ENCODE results near the gene GOLGA5. TPM values are rescaled to one million over a fixed set of nuclear protein-coding genes. Genes with fewer than 3 reads are reported as not detected.
"Not testable (repeated sequence)": the region's sequence is repeated elsewhere in the genome, so short reads cannot be mapped to it uniquely, and the experiment has no call there.

The GOLGA5 gene, protein sequence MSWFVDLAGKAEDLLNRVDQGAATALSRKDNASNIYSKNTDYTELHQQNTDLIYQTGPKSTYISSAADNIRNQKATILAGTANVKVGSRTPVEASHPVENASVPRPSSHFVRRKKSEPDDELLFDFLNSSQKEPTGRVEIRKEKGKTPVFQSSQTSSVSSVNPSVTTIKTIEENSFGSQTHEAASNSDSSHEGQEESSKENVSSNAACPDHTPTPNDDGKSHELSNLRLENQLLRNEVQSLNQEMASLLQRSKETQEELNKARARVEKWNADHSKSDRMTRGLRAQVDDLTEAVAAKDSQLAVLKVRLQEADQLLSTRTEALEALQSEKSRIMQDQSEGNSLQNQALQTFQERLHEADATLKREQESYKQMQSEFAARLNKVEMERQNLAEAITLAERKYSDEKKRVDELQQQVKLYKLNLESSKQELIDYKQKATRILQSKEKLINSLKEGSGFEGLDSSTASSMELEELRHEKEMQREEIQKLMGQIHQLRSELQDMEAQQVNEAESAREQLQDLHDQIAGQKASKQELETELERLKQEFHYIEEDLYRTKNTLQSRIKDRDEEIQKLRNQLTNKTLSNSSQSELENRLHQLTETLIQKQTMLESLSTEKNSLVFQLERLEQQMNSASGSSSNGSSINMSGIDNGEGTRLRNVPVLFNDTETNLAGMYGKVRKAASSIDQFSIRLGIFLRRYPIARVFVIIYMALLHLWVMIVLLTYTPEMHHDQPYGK
- total RNA-seq (10 to 100 TPM; 32.4 to 38.6 TPM), polyA plus RNA-seq (ENCODE audit: insufficient read length in 2 of 2) (10 to 100 TPM; 28.1 to 30.8 TPM)
- long read RNA-seq, donor 1, partial matches to known transcripts, result 0 of 3 reads
- long read RNA-seq, donor 1, other reads (novel, unspliced or antisense), result 0 of 3 reads
- long read RNA-seq, donor 2, partial matches to known transcripts, result 0 of 1 reads
- long read RNA-seq, donor 2, other reads (novel, unspliced or antisense), result 0 of 1 reads
- long read RNA-seq, donor 3, partial matches to known transcripts, result 0 of 1 reads
- long read RNA-seq, donor 3, other reads (novel, unspliced or antisense), result 0 of 1 reads
- long read RNA-seq, donor 4, partial matches to known transcripts, result 9 of 13 reads
- long read RNA-seq, donor 4, other reads (novel, unspliced or antisense), result 0 of 13 reads

DNA sequence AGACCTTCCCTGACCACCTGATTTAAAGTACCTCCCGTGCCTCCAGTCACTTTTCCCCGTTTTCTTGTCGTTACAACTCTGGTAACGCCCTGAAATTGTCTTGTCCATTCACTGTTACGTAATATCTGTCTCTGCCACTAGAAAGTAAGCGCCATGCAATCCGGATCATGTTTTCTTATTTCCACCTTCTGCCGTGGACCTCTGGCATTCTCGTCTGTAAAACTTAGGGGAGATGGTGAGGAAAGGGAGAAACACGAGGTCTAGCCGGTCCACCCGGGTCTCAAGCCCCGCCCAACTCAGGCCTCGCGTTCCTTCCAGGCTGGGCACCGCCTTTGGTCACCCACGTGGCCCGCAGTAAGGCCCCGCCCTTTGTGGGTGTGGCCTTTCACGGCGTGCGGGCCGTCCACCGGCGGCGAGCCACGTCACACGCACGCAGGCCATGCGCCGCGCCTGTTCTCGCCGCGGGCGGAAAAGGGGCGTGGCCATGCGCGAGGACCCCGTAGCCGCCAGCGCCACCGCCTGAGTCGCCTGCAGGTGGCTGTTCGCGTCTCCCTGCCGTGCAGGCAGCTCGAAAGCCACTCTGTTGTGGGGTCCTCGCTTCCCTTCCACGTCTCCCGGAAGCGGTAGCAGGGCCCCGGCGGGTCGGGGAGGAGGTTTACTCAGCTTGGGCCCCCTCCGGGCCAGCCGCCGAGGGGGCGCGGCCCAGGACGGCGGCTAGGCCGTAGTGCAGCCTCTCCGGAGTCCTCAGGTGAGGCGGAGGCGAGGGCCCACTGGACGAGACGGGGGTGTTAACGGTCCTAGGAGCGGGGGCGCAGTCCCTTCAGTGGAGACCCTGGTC is at the start of gene GOLGA5:
Gene GOLGA5 (plus strand): TSS at position 597 of the 838 bp plus-strand sequence. CDS start 3,133 bp downstream, outside the sequence.
- Histone ChIP-seq H3K4me1 (ENCODE audit: control insufficient read depth, insufficient read depth, low read length) (peaks cover 8% of the 10 kb centered on the region), H3K27ac (ENCODE audit: low read depth, low read length) (peak within 1 kb of the TSS; percentile 89), H3K27me3 (ENCODE audit: control insufficient read depth, insufficient read depth, low read length) (no peaks in the 10 kb centered on the region), H3K4me3 (ENCODE audit: low read depth, low read length) (peak within 1 kb of the TSS; percentile 99), H3K9me3 (ENCODE audit: control insufficient read depth, insufficient read depth, low read length) (peaks cover 5% of the 10 kb centered on the region), H3K36me3 (ENCODE audit: control insufficient read depth, insufficient read depth, low read length) (peaks cover 9% of the 10 kb centered on the region)
- peak; percentile 90 to 99 (median 96) for DNase-seq (ENCODE audit: low read depth in 4 of 6, low spot score in 6 of 6)
- under 1% methylated on average over 68 of the region's 71 CpGs for WGBS (ENCODE audit: insufficient coverage)

DNA sequence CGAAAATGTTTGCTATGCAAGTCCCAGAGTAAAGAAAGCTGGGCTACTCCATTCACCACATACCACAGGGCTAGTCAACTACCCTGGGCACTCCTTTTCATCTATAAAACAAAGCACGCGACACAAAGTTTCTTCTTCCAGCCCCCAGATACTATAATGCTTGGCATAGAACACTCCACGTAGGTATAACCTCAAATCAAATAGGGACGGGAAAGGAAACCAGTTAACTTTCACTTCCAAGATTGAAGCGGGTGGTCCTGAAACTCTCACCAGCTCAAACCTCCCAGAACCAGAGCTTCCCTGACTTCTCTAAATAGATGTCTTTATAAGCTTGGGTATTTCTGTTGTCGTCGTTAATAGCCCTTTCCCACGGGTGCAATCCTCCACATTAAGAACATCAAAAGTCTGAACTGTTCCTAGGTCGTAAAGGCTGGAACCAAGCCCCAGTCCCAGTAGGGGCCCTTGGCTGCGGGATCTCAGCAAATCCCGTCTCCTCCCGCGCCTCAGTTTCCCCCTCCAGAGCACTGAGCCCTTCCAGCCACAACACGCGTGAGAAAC is 46.3 kb upstream of the GOLGA5 start:
- H3K27me3 ChIP-seq (ENCODE audit: control insufficient read depth, insufficient read depth, low read length), result no peaks in the 10 kb centered on the region
- H3K4me1 ChIP-seq (ENCODE audit: control insufficient read depth, insufficient read depth, low read length), result peaks cover 8% of the 10 kb centered on the region
- H3K9me3 ChIP-seq (ENCODE audit: control insufficient read depth, insufficient read depth, low read length), result no peaks in the 10 kb centered on the region
- peak overlapping the region; percentile 74 for H3K4me3 ChIP-seq (ENCODE audit: low read depth, low read length)
- WGBS (ENCODE audit: insufficient coverage), result 4% methylated on average over 11 of the region's 16 CpGs
- H3K36me3 ChIP-seq (ENCODE audit: control insufficient read depth, insufficient read depth, low read length), result peaks cover 4% of the 10 kb centered on the region
- peak in 5 of 6 donors; percentile 12 to 39 (median 22) for DNase-seq (ENCODE audit: low read depth in 4 of 6, low spot score in 6 of 6)
- peak overlapping the region; percentile 68 for H3K27ac ChIP-seq (ENCODE audit: low read depth, low read length)

DNA sequence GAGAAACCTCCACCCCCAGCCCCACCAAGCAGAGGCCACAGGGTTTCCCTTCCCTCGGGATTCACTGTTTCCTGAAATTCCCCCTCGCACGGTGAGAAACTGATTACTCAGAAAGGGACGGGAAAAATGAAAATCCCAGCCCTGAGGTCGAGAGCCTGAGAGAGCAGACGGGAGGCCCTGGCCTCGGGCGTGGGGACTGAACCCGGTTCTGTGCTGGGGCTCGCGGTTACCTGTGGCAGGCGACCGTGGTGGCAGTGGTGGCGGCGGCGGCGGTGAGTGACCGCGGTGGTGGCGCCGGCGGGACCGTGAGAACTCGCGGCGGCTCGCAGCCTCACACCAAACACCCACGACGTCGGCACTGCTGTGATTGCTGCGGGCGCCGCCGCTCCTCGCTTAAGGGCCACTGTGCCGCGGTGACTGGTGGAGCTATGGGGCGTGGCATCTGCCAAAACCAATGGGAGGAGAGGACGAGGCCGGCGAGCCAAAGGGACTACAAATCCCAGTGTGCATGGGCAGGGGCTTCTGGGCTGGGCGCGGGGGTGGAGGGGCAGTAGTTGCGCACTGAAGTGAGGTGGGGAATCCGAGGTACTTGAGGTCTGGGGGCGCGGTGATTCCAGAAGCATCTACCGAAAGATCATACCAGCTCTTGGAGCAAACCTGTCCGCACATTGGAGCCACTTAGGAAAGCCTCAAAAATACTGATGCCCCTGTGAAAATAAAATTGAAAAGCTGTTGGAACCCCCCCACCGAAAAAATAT is 45.7 kb upstream of the GOLGA5 start, which contains the start of gene LGMN:
Gene LGMN (minus strand): TSS at position 369 of the 758 bp plus-strand sequence. CDS start 15,841 bp downstream, outside the sequence.
- no peaks in the 10 kb centered on the region for H3K36me3 ChIP-seq (ENCODE audit: control insufficient read depth, insufficient read depth, low read length)
- peak; percentile 77 to 99 (median 88) for DNase-seq (ENCODE audit: low read depth in 4 of 6, low spot score in 6 of 6)
- H3K27ac ChIP-seq (ENCODE audit: low read depth, low read length), result peak within 1 kb of the TSS; percentile 68
- under 1% methylated on average over 45 of the region's 50 CpGs for WGBS (ENCODE audit: insufficient coverage)
- peaks cover 8% of the 10 kb centered on the region for H3K4me1 ChIP-seq (ENCODE audit: control insufficient read depth, insufficient read depth, low read length)
- H3K4me3 ChIP-seq (ENCODE audit: low read depth, low read length), result peak within 1 kb of the TSS; percentile 74
- H3K9me3 ChIP-seq (ENCODE audit: control insufficient read depth, insufficient read depth, low read length), result no peaks in the 10 kb centered on the region
- no peaks in the 10 kb centered on the region for H3K27me3 ChIP-seq (ENCODE audit: control insufficient read depth, insufficient read depth, low read length)

DNA sequence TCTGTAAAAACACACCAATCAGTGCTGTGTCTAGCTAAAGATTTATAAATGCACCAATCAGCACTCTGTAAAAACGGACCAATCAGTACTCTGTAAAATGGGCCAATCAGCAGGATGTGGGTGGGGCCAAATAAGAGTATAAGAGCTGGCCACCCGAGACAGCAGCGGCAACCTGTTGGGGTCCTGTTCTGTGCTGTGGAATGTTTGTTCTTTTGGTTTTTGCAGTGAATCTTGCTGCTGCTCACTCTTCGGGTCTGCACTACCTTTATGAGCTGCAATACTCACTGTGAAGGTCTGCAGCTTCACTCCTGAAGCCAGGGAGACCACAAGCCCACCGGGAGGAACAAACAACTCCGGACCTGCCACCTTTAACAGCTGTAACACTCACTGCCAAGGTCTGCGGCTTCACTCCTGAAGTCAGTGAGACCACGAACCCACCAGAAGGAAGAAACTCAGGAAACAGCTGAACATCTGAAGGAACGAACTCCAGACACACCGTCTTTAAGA is 43.8 kb upstream of the GOLGA5 start:
- not testable (repeated sequence) for H3K27ac ChIP-seq (ENCODE audit: low read depth, low read length); DNase-seq (ENCODE audit: low read depth in 4 of 6, low spot score in 6 of 6); H3K4me1 ChIP-seq (ENCODE audit: control insufficient read depth, insufficient read depth, low read length); H3K9me3 ChIP-seq (ENCODE audit: control insufficient read depth, insufficient read depth, low read length); H3K27me3 ChIP-seq (ENCODE audit: control insufficient read depth, insufficient read depth, low read length); H3K36me3 ChIP-seq (ENCODE audit: control insufficient read depth, insufficient read depth, low read length); H3K4me3 ChIP-seq (ENCODE audit: low read depth, low read length)
- 87% methylated on average over 9 of the region's 10 CpGs for WGBS (ENCODE audit: insufficient coverage)

DNA sequence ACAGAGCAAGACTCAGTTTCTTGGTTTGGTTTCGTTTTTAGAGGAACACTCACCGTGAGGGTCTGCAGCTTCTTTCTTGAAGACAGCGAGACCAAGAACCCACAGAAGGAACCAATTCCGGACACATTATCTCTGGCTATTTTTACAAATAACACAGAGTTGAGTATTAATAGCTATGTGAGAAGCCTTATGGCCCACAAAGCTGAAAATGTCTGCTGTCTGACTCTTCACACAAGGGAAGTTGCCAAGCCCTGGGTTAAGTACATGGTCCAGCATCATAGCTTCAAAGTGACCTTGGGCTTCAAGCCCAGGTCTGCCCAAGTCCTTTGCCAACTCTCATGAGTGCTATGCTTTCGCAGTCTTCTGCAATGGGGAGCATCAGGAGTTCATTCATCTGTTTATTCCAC is 43.1 kb upstream of the GOLGA5 start:
- no peak overlapping the region for H3K4me3 ChIP-seq (ENCODE audit: low read depth, low read length)
- WGBS (ENCODE audit: insufficient coverage), result 88% methylated on average over 1 of the region's 5 CpGs

DNA sequence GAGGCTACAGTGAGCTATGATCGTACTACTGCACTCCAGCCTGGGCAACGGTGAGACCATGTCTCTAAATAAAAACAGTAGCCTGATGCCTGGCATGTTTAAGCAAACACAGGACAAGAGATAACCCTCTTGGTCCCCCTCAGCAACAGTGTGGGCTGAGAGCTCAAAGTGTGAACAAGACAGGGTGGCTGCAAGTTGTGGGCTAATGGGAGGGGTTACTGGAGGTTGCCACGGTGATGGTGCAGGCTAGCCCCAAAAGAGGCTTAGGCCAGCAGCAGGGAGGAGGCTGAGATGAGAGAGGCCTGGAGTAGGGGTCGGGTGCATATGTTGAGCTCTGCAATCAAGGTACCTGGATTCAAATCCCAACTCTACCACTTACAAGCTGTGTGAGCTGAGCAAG is 42.3 kb upstream of the GOLGA5 start:
- no peak for DNase-seq (ENCODE audit: low read depth in 4 of 6, low spot score in 6 of 6)
- peaks cover 8% of the 10 kb centered on the region for H3K4me1 ChIP-seq (ENCODE audit: control insufficient read depth, insufficient read depth, low read length)
- no peak overlapping the region for H3K27ac ChIP-seq (ENCODE audit: low read depth, low read length)
- H3K9me3 ChIP-seq (ENCODE audit: control insufficient read depth, insufficient read depth, low read length), result no peaks in the 10 kb centered on the region
- WGBS (ENCODE audit: insufficient coverage), result 100% methylated on average over 1 of the region's 4 CpGs
- no peaks in the 10 kb centered on the region for H3K27me3 ChIP-seq (ENCODE audit: control insufficient read depth, insufficient read depth, low read length)
- no peak overlapping the region for H3K4me3 ChIP-seq (ENCODE audit: low read depth, low read length)
- no peaks in the 10 kb centered on the region for H3K36me3 ChIP-seq (ENCODE audit: control insufficient read depth, insufficient read depth, low read length)

More for the DNA sequence above, 43.1 kb upstream of the GOLGA5 start:
- no peaks in the 10 kb centered on the region for H3K36me3 ChIP-seq (ENCODE audit: control insufficient read depth, insufficient read depth, low read length)
- no peaks in the 10 kb centered on the region for H3K9me3 ChIP-seq (ENCODE audit: control insufficient read depth, insufficient read depth, low read length)
- no peaks in the 10 kb centered on the region for H3K27me3 ChIP-seq (ENCODE audit: control insufficient read depth, insufficient read depth, low read length)
- H3K4me1 ChIP-seq (ENCODE audit: control insufficient read depth, insufficient read depth, low read length), result peaks cover 8% of the 10 kb centered on the region
- H3K27ac ChIP-seq (ENCODE audit: low read depth, low read length), result no peak overlapping the region
- DNase-seq (ENCODE audit: low read depth in 4 of 6, low spot score in 6 of 6), result peak in 1 of 6 donors; percentile 13

DNA sequence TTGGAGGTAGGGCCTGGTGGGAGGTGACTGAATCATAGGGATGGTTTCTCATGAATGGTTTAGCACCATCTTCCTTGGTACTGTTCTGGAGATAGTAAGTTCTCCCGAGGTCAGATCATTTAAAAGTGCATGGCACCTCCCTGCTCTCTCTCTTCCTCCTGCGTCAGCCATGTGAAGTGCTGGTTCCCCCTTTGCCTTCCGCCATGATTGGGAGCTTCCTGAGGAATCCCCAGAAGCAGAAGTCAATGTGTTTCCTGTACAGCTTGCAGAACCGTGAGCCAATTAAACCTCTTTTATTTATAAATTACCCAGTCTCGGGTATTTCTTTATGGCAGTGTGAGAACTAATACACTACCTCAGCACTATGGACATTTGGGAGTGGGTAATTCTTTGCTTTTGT is 40.9 kb upstream of the GOLGA5 start:
- Histone ChIP-seq H3K4me3 (ENCODE audit: low read depth, low read length) (no peak overlapping the region), H3K27ac (ENCODE audit: low read depth, low read length) (no peak overlapping the region), H3K9me3 (ENCODE audit: control insufficient read depth, insufficient read depth, low read length) (no peaks in the 10 kb centered on the region), H3K27me3 (ENCODE audit: control insufficient read depth, insufficient read depth, low read length) (no peaks in the 10 kb centered on the region), H3K4me1 (ENCODE audit: control insufficient read depth, insufficient read depth, low read length) (no peaks in the 10 kb centered on the region), H3K36me3 (ENCODE audit: control insufficient read depth, insufficient read depth, low read length) (no peaks in the 10 kb centered on the region)
- 82% methylated on average over 3 of the region's 5 CpGs for WGBS (ENCODE audit: insufficient coverage)
- no peak for DNase-seq (ENCODE audit: low read depth in 4 of 6, low spot score in 6 of 6)

DNA sequence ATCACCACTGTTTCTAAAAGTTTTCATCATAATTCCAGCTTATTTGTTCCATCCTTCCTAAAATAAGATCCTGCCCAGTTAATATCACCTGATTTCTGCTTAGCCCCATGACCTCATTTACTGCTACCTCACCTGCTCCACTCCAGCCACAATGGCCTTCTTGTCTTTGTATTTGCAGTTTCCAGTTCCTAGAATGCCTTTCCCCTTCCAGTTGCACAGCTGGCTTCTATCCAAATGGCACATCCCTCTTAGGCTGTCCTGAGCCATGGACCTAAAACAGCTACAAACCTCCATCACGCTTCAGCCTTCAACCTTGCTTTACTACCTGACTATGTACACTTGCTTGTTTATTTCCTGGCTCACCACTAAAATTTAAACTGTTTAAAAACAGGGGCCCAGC is 39.1 kb upstream of the GOLGA5 start:
- no peaks in the 10 kb centered on the region for H3K27me3 ChIP-seq (ENCODE audit: control insufficient read depth, insufficient read depth, low read length)

More for the DNA sequence above, 39.1 kb upstream of the GOLGA5 start:
- Histone ChIP-seq H3K4me3 (ENCODE audit: low read depth, low read length) (no peak overlapping the region), H3K4me1 (ENCODE audit: control insufficient read depth, insufficient read depth, low read length) (no peaks in the 10 kb centered on the region), H3K27ac (ENCODE audit: low read depth, low read length) (no peak overlapping the region), H3K9me3 (ENCODE audit: control insufficient read depth, insufficient read depth, low read length) (no peaks in the 10 kb centered on the region), H3K36me3 (ENCODE audit: control insufficient read depth, insufficient read depth, low read length) (no peaks in the 10 kb centered on the region)
- peak in 2 of 6 donors; percentile 9 to 17 for DNase-seq (ENCODE audit: low read depth in 4 of 6, low spot score in 6 of 6)
- WGBS (ENCODE audit: insufficient coverage), result 70% methylated on average over 1 of the region's 1 CpG

Measured in spinal cord (tissue), 10 donors.